K562 (cell line): Measurements from ENCODE around the gene UHRF1. TPM values are rescaled to one million over a fixed set of nuclear protein-coding genes. Genes with fewer than 3 reads are reported as not detected.

Source experiments
- ATAC-seq: fragments of 200-7000 bp; cut with Tn5 transposase; 3 replicates; pipeline ENCODE4 v1.9.1; 2020; ENCODE audit warnings: moderate library complexity
- BruUV-seq: library from RNA; stranded (reverse); fragments of 400-500 nt; replicated peaks from 2 replicates; lab custom pipeline; 2021; lab: Mats Ljungman, UMichigan
- CTCF ChIA-PET: fragments of 300-600 bp; formaldehyde crosslinking; extraction: SDS; loops from one replicate; lab custom pipeline; 2021; ENCODE audit warnings: low intra/inter-chr PET ratio; lab: Yijun Ruan, JAX
- POLR2A ChIA-PET: fragments of 300-600, 350-650 bp; sonication (Branson Sonifier 250); formaldehyde crosslinking; extraction: SDS; loops from one replicate; lab custom pipeline; 2021; ENCODE audit warnings: antibody characterized with exemption, inconsistent platforms; lab: Yijun Ruan, JAX
- DNase-seq, 4 experiments: peaks; one replicate each; pipeline versions ENCODE4 v3.0.0 to v3.0.0-alpha.2; 2011 to 2018; ENCODE audit warnings: low spot score in 3 of 4, mixed read lengths in 3 of 4; ENCODE audit errors: extremely low read depth in 1 of 4
- FAIRE-seq: peaks from 2 replicates; lab custom pipeline; 2011; peaks lifted over from hg19 to GRCh38; lab: Jason Lieb, UNC
- H2AFZ ChIP-seq: 2 replicates; pipeline ENCODE4 v1.6.0; 2011; ENCODE audit warnings: low read depth, low read length, control low read depth, inconsistent platforms
- H3K27ac ChIP-seq: fragments of 200-600 bp; 3 replicates; pipeline ENCODE4 v1.8.0; 2011; ENCODE audit warnings: low read depth, mild to moderate bottlenecking, control low read depth, inconsistent platforms, low read length, moderate library complexity, mixed read lengths; ENCODE audit errors: extremely low read depth
- H3K27me3 ChIP-seq, 2 experiments: fragments of 300-600 bp in 1 of 2; 2 replicates in 1 of 2; 3 replicates in 1 of 2; pipeline versions ENCODE4 v1.6.0 to v1.8.0; 2011; ENCODE audit warnings: inconsistent platforms in 2 of 2, low read length in 2 of 2, mild to moderate bottlenecking in 1 of 2, mixed read lengths in 1 of 2, moderate library complexity in 1 of 2; ENCODE audit not compliant: control insufficient read depth in 2 of 2, insufficient read depth in 2 of 2
- H3K36me3 ChIP-seq: fragments of 300-600 bp; 3 replicates; pipeline ENCODE4 v1.8.0; 2011; ENCODE audit warnings: mild to moderate bottlenecking, low read length, inconsistent platforms; ENCODE audit not compliant: control insufficient read depth, insufficient read depth
- H3K4me1 ChIP-seq, 2 experiments: fragments of 200-600 bp in 1 of 2; replicated peaks in 1 of 2; 2 replicates in 1 of 2; 3 replicates in 1 of 2; pipeline versions ENCODE4 v1.5.1 to v1.8.0; 2011; ENCODE audit warnings: inconsistent platforms in 2 of 2, low read length in 2 of 2, mild to moderate bottlenecking in 1 of 2, mixed read lengths in 1 of 2, moderate library complexity in 1 of 2; ENCODE audit not compliant: control insufficient read depth in 2 of 2, insufficient read depth in 2 of 2
- H3K4me2 ChIP-seq: 2 replicates; pipeline ENCODE4 v1.6.1; 2011; ENCODE audit warnings: low read length, control low read depth, inconsistent platforms, mixed read lengths; ENCODE audit not compliant: insufficient read depth
- H3K4me3 ChIP-seq: fragments of 200-600 bp; sonication (generic), shearing (Covaris generic); 2 replicates; pipeline ENCODE4 v1.5.1; 2016; ENCODE audit warnings: control low read depth, inconsistent platforms
- H3K79me2 ChIP-seq: fragments of 200-600 bp; 3 replicates; pipeline ENCODE4 v1.8.0; 2011; ENCODE audit warnings: low read length, inconsistent platforms; ENCODE audit not compliant: control insufficient read depth, insufficient read depth
- H3K9ac ChIP-seq, 2 experiments: 2 replicates each; pipeline versions ENCODE4 v1.6.0 to v1.6.1; 2011; ENCODE audit warnings: low read depth in 2 of 2, low read length in 2 of 2, control low read depth in 1 of 2, inconsistent platforms in 1 of 2, mild to moderate bottlenecking in 1 of 2, mixed read lengths in 1 of 2; ENCODE audit not compliant: insufficient read depth in 1 of 2
- H3K9me1 ChIP-seq: one replicate; pipeline ENCODE4 v1.6.0; 2011; ENCODE audit warnings: inconsistent platforms, mild to moderate bottlenecking, low read length, moderate library complexity; ENCODE audit not compliant: control insufficient read depth, insufficient read depth
- H3K9me3 ChIP-seq: replicated peaks from 2 replicates; pipeline ENCODE4 v1.5.1; 2011; ENCODE audit warnings: low read depth, low read length, inconsistent platforms; ENCODE audit not compliant: control insufficient read depth, insufficient read depth
- H4K20me1 ChIP-seq: replicated peaks from 2 replicates; pipeline ENCODE4 v1.6.1; 2011; ENCODE audit warnings: low read length, inconsistent platforms, mixed read lengths; ENCODE audit not compliant: control insufficient read depth, insufficient read depth
- EWSR1 ChIP-seq: fragments of 450-650 bp; IDR thresholded peaks from 2 replicates; pipeline ENCODE4 v1.6.1; 2018; ENCODE audit warnings: borderline replicate concordance, mild to moderate bottlenecking, low read depth, moderate library complexity; ENCODE audit not compliant: partially characterized antibody
- JUN ChIP-seq, 2 experiments: sonication (generic) in 1 of 2; formaldehyde crosslinking in 1 of 2; IDR thresholded peaks; 2 replicates each; pipeline versions ENCODE4 v1.6.1 to v1.8.0; 2012 to 2022; ENCODE audit warnings: borderline replicate concordance in 2 of 2, mild to moderate bottlenecking in 2 of 2, improper control_type of control experiment in 1 of 2, low read depth in 1 of 2, low read length in 1 of 2, missing genetic modification reagents in 1 of 2
- MECOM ChIP-seq: fragments of 250-450 bp; sonication (Bioruptor Pico); IDR thresholded peaks from 2 replicates; pipeline ENCODE4 v1.8.0; 2022; ENCODE audit warnings: inconsistent platforms
- NFE2 ChIP-seq: IDR thresholded peaks from 2 replicates; pipeline ENCODE4 v1.6.1; 2014; ENCODE audit warnings: antibody characterized with exemption, low read depth
- SMAD1 ChIP-seq: fragments of 150-350 bp; IDR thresholded peaks from 2 replicates; pipeline ENCODE4 v1.6.1; 2014; ENCODE audit warnings: low read length, low read depth; ENCODE audit not compliant: partially characterized antibody
- SRSF7 ChIP-seq: fragments of 200-400 bp; formaldehyde crosslinking; optimal IDR thresholded peaks from 2 replicates; pipeline ENCODE3; 2017; ENCODE audit warnings: mild to moderate bottlenecking, low read depth, low read length
- TEAD4 ChIP-seq, 2 experiments: sonication (generic) in 1 of 2; formaldehyde crosslinking in 1 of 2; IDR thresholded peaks; 2 replicates each; pipeline versions ENCODE4 v1.6.1 to v1.8.0; 2012 to 2022; ENCODE audit warnings: borderline replicate concordance in 1 of 2, inconsistent platforms in 1 of 2, low read length in 1 of 2, mild to moderate bottlenecking in 1 of 2, missing genetic modification reagents in 1 of 2
- ZNF224 ChIP-seq: sonication (generic); formaldehyde crosslinking; IDR thresholded peaks from 2 replicates; pipeline ENCODE4 v1.8.0; 2022; ENCODE audit warnings: mild to moderate bottlenecking, missing genetic modification reagents
- WGBS: fragments of 100-300 bp; shearing (Covaris generic); methylation state at CpG from one replicate; pipeline ENCODE4 v1.1.6; 2016; ENCODE audit warnings: low coverage, mixed read lengths; ENCODE audit not compliant: insufficient coverage; ENCODE audit errors: missing lambda C conversion rate; 5-methylcytosine and 5-hydroxymethylcytosine counted together
- in situ Hi-C: fragments of 300-500 bp; cut with MboI; formaldehyde crosslinking; loops from 4 replicates; pipeline ENCODE4 v1.15.0; 2018; ENCODE audit warnings: inconsistent platforms, mixed read lengths
- intact Hi-C: fragments of 100-400 bp; cut with micrococcal nuclease; formaldehyde crosslinking; loops from 2 replicates; pipeline ENCODE4 v1.14.2; 2022
- polyA plus RNA-seq, 8 experiments: library from polyadenylated mRNA; depleted of rRNA in 4 of 8; stranded (reverse) in 5 of 8; unstranded in 3 of 8; fragments of >200 nt; fragmentation: Nextera tagmentation in 2 of 8; fragmentation: Illumina TruSeq in 1 of 8; extraction: Ambion mirVana in 2 of 8; extraction: Trizol in 1 of 8; gene quantifications; 2 replicates each; pipeline versions ENCODE4 v1.2.1 to v1.2.3, GENCODE V29; 2011 to 2014; ENCODE audit warnings: inconsistent platforms in 1 of 8, missing spikeins in 1 of 8
- total RNA-seq, 7 experiments: library from RNA; depleted of rRNA in 6 of 7; stranded (reverse); fragments of >200 nt in 6 of 7; fragmentation: Illumina TruSeq in 2 of 7; extraction: Trizol in 2 of 7; gene quantifications; 2 replicates each; pipeline versions ENCODE4 v1.2.1 to v1.2.3, GENCODE V29; 2011 to 2021; ENCODE audit warnings: low replicate concordance in 1 of 7
- TF ChIP-seq, protein P1 (sequence below): fragments of 450-650 bp; formaldehyde crosslinking; IDR thresholded peaks from 2 replicates; pipeline ENCODE4 v1.4.0; 2022; ENCODE audit warnings: missing genetic modification characterization
- TF ChIP-seq, protein P2 (sequence below): fragments of 450-650 bp; IDR thresholded peaks from 2 replicates; pipeline ENCODE4 v1.6.1; 2016; ENCODE audit warnings: low read depth

UHRF1 gene
- total and polyA plus RNA-seq, 9 of the 15 experiments (the other 6 are each of a cell fraction or from before 2014, with no cell fraction given) = 6.0 to 101 (median 30.9) TPM

DNA sequence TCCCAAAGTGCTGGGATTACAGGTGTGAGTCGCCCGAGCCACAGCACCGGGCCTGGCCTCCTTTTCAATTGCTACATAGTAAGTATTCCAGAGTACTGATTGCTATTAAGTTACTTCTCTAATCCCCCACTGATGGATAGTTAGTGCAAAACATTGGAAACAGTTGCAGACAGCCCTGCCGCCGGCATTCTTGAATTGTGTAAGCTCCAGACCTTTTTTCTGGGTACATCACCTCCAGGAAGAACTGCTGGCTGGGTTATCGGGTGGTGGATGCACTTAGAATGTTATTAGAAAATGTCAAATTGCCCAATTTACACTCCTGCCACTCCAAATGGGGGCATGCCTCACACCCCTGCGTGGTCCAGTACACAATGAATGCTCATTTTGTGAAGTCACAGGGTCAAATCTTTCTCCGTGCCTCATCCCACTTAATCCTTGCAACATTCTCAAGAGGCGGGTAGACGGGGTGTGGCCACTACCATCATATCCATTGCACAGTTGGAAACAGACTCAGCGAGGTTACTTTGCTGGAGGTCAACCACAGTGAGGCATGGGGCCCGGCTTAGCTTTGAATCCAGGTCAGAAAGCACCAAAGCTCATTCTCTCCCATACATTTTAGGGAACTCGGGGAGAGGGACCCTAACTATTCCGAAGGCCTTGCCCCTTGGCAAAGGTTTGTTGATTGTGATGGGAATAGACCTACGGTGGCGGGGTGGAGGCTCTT, 58.6 kb downstream of the UHRF1 start:
- no peak for ATAC-seq
- H3K27ac ChIP-seq = peak overlapping the region; percentile 30; the same call in 2 of the 3 replicates
- peaks cover 12% of the 10 kb centered on the region for H3K9me1 ChIP-seq
- H2AFZ ChIP-seq = peak overlapping the region; percentile 93
- DNase-seq = peak in 1 of 4 experiments; percentile 52
- H3K4me1 ChIP-seq = peaks cover 16 to 52% of the 10 kb centered on the region in 2 experiments; a peak in 4 of 5 replicates
- POLR2A ChIA-PET = interaction anchor here (0.6 to 1.6 kb wide), 8 partner anchors 9 to 662 kb away, joined by 3 to 10 read pairs (median 4); no protein-coding TSS in a partner anchor
- H3K27me3 ChIP-seq = no peaks in the 10 kb centered on the region; a peak in 1 of 5 replicates
- in situ Hi-C loops (no loop called here), intact Hi-C loops (no loop called here)
- H3K79me2 ChIP-seq = peaks cover 36% of the 10 kb centered on the region
- 38% methylated on average over 16 of the region's 16 CpGs for WGBS
- peak overlapping the region; percentile 36 for H3K4me3 ChIP-seq
- CTCF ChIA-PET = no interaction called here
- H3K9ac ChIP-seq = peak overlapping the region; percentile 29 to 52; a peak in 3 of 4 replicates
- H3K4me2 ChIP-seq = peak overlapping the region; percentile 92
- H4K20me1 ChIP-seq = peaks cover 32% of the 10 kb centered on the region
- H3K36me3 ChIP-seq = peaks cover 9% of the 10 kb centered on the region; the same call in 2 of the 3 replicates
- no TSS peak for BruUV-seq
- peak; percentile 58 for FAIRE-seq
- no peaks in the 10 kb centered on the region for H3K9me3 ChIP-seq
- TF ChIP-seq EWSR1 = no peak
- TF ChIP-seq, protein P1, sequence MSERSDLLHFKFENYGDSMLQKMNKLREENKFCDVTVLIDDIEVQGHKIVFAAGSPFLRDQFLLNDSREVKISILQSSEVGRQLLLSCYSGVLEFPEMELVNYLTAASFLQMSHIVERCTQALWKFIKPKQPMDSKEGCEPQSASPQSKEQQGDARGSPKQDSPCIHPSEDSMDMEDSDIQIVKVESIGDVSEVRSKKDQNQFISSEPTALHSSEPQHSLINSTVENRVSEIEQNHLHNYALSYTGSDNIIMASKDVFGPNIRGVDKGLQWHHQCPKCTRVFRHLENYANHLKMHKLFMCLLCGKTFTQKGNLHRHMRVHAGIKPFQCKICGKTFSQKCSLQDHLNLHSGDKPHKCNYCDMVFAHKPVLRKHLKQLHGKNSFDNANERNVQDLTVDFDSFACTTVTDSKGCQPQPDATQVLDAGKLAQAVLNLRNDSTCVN (CRISPR knock-in tag) = no peak
- TF ChIP-seq, protein P2, sequence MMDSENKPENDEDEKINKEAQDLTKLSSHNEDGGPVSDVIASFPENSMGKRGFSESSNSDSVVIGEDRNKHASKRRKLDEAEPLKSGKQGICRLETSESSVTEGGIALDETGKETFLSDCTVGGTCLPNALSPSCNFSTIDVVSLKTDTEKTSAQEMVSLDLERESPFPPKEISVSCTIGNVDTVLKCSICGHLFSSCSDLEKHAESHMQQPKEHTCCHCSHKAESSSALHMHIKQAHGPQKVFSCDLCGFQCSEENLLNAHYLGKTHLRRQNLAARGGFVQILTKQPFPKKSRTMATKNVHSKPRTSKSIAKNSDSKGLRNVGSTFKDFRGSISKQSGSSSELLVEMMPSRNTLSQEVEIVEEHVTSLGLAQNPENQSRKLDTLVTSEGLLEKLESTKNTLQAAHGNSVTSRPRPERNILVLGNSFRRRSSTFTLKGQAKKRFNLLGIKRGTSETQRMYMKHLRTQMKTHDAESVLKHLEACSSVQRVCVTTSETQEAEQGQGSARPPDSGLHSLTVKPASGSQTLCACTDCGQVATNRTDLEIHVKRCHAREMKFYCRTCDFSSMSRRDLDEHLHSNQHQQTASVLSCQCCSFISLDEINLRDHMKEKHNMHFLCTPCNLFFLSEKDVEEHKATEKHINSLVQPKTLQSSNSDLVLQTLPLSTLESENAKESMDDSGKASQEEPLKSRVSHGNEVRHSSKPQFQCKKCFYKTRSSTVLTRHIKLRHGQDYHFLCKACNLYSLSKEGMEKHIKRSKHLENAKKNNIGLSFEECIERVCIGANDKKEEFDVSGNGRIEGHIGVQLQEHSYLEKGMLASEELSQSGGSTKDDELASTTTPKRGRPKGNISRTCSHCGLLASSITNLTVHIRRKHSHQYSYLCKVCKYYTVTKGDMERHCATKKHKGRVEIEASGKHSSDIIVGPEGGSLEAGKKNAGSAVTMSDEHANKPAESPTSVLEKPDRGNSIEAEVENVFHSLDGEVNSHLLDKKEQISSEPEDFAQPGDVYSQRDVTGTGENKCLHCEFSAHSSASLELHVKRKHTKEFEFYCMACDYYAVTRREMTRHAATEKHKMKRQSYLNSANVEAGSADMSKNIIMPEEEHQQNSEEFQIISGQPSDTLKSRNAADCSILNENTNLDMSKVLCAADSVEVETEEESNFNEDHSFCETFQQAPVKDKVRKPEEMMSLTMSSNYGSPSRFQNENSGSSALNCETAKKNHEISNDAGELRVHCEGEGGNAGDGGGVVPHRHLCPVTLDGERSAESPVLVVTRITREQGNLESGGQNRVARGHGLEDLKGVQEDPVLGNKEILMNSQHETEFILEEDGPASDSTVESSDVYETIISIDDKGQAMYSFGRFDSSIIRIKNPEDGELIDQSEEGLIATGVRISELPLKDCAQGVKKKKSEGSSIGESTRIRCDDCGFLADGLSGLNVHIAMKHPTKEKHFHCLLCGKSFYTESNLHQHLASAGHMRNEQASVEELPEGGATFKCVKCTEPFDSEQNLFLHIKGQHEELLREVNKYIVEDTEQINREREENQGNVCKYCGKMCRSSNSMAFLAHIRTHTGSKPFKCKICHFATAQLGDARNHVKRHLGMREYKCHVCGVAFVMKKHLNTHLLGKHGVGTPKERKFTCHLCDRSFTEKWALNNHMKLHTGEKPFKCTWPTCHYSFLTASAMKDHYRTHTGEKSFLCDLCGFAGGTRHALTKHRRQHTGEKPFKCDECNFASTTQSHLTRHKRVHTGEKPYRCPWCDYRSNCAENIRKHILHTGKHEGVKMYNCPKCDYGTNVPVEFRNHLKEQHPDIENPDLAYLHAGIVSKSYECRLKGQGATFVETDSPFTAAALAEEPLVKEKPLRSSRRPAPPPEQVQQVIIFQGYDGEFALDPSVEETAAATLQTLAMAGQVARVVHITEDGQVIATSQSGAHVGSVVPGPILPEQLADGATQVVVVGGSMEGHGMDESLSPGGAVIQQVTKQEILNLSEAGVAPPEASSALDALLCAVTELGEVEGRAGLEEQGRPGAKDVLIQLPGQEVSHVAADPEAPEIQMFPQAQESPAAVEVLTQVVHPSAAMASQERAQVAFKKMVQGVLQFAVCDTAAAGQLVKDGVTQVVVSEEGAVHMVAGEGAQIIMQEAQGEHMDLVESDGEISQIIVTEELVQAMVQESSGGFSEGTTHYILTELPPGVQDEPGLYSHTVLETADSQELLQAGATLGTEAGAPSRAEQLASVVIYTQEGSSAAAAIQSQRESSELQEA = no peak
- TF ChIP-seq TEAD4 (IDR thresholded peaks at IDR 0.05; ENCODE audit: low read length) = no peak
- no peak for TF ChIP-seq TEAD4 (CRISPR knock-in tag; IDR thresholded peaks at IDR 0.05; ENCODE audit: borderline replicate concordance)
- 0 out of 2 replicates have a peak, but pooled peaks have one; percentile 25 for TF ChIP-seq MECOM (CRISPR knock-in tag)
- no peak for TF ChIP-seq SMAD1
- no peak for TF ChIP-seq JUN (IDR thresholded peaks at IDR 0.05; ENCODE audit: borderline replicate concordance, low read depth, low read length)
- TF ChIP-seq JUN (CRISPR knock-in tag; IDR thresholded peaks at IDR 0.05; ENCODE audit: borderline replicate concordance) = no peak
- TF ChIP-seq SRSF7 = no peak
- 0 out of 2 replicates have a peak, but pooled peaks have one; percentile 29 for TF ChIP-seq ZNF224 (CRISPR knock-in tag)
- no peak for TF ChIP-seq NFE2
